ENCODE results near the gene JARID2. TPM values are rescaled to one million over a fixed set of nuclear protein-coding genes. Genes with fewer than 3 reads are reported as not detected.

JARID2 gene
- total and polyA plus RNA-seq, 2 of the 13 experiments (the other 11 are each of a cell fraction or from before 2014, with no cell fraction given) = 7.5 to 10.3 TPM

DNA sequence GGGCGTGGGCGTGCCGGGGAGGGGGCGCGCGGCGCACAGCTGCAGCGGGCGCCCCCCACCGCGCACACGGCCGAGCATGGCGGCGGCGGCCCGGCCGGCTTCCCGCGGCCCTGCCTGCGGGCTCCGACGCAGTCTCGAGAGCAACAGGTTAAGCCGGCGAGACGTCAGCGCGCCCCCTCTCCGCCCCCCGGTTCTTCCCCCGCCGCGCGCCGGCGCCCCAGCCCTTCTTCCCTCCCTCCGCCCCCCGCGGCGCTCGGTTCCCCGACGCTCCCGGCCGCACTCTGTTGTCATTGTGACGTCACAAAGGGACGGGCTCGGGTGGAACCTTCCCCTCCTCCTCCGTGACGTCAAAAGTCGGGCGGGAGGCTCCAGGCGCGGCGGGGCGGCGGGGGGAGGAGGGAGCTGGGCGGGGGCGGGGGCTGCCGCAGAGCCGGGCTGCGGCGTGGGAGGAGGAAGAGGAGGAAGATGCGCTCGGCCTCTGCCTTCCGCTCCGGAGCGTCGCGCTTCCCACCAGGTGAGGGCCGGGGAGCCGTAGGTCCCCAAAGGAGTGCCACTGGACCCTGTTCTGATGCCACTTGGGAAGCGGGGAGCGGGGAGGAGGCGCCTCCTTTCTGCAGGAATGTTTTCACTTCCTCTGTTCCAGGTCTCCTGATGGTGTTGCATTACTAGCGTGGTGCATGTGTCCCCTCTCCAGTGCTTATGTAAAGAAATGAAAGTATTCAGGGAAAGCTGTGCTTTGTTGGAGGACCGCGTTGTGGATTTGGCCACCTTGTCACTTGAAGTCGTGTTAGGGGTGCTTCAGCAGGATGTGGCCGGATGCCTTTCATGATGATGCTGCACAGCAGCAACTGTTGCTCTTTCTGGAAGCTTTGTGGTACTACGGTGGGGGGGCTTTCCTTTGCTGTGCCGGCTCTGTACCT lies 2.8 kb downstream of the JARID2 start (continued):
- TF ChIP-seq, protein P1, sequence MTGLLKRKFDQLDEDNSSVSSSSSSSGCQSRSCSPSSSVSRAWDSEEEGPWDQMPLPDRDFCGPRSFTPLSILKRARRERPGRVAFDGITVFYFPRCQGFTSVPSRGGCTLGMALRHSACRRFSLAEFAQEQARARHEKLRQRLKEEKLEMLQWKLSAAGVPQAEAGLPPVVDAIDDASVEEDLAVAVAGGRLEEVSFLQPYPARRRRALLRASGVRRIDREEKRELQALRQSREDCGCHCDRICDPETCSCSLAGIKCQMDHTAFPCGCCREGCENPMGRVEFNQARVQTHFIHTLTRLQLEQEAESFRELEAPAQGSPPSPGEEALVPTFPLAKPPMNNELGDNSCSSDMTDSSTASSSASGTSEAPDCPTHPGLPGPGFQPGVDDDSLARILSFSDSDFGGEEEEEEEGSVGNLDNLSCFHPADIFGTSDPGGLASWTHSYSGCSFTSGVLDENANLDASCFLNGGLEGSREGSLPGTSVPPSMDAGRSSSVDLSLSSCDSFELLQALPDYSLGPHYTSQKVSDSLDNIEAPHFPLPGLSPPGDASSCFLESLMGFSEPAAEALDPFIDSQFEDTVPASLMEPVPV (CRISPR knock-in tag; IDR thresholded peaks at IDR 0.05) = no peak; the same call in 1 of the 2 replicates
- TF ChIP-seq, protein P2, sequence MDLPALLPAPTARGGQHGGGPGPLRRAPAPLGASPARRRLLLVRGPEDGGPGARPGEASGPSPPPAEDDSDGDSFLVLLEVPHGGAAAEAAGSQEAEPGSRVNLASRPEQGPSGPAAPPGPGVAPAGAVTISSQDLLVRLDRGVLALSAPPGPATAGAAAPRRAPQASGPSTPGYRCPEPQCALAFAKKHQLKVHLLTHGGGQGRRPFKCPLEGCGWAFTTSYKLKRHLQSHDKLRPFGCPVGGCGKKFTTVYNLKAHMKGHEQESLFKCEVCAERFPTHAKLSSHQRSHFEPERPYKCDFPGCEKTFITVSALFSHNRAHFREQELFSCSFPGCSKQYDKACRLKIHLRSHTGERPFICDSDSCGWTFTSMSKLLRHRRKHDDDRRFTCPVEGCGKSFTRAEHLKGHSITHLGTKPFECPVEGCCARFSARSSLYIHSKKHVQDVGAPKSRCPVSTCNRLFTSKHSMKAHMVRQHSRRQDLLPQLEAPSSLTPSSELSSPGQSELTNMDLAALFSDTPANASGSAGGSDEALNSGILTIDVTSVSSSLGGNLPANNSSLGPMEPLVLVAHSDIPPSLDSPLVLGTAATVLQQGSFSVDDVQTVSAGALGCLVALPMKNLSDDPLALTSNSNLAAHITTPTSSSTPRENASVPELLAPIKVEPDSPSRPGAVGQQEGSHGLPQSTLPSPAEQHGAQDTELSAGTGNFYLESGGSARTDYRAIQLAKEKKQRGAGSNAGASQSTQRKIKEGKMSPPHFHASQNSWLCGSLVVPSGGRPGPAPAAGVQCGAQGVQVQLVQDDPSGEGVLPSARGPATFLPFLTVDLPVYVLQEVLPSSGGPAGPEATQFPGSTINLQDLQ (CRISPR knock-in tag; IDR thresholded peaks at IDR 0.05) = no peak
- TF ChIP-seq, protein P3, sequence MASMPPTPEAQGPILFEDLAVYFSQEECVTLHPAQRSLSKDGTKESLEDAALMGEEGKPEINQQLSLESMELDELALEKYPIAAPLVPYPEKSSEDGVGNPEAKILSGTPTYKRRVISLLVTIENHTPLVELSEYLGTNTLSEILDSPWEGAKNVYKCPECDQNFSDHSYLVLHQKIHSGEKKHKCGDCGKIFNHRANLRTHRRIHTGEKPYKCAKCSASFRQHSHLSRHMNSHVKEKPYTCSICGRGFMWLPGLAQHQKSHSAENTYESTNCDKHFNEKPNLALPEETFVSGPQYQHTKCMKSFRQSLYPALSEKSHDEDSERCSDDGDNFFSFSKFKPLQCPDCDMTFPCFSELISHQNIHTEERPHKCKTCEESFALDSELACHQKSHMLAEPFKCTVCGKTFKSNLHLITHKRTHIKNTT (CRISPR knock-in tag; IDR thresholded peaks at IDR 0.05) = no peak
- TF ChIP-seq STAG1 (CRISPR knock-in tag; IDR thresholded peaks at IDR 0.05) (peak; percentile 29), MAFK (conservative IDR thresholded peaks at IDR 0.05 in 1 of 2, IDR thresholded peaks at IDR 0.05 in 1 of 2; ENCODE audit: low read length in 2 of 2) (no peak), HNF4A (CRISPR knock-in tag; IDR thresholded peaks at IDR 0.05) (no peak), ZNF598 (CRISPR knock-in tag; IDR thresholded peaks at IDR 0.05; ENCODE audit: borderline replicate concordance) (peak; percentile 52; the same call in 1 of the 2 replicates), HES4 (CRISPR knock-in tag; IDR thresholded peaks at IDR 0.05; ENCODE audit: borderline replicate concordance) (no peak), SRF (IDR thresholded peaks at IDR 0.05; ENCODE audit: low read depth, low read length) (no peak), PCBP2 (optimal IDR thresholded peaks at IDR 0.05; ENCODE audit: low read depth, low read length, poor library complexity, severe bottlenecking) (no peak)
- TF ChIP-seq, protein P4, sequence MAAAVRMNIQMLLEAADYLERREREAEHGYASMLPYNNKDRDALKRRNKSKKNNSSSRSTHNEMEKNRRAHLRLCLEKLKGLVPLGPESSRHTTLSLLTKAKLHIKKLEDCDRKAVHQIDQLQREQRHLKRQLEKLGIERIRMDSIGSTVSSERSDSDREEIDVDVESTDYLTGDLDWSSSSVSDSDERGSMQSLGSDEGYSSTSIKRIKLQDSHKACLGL (CRISPR knock-in tag; IDR thresholded peaks at IDR 0.05) = no peak
- TF ChIP-seq, protein P5, sequence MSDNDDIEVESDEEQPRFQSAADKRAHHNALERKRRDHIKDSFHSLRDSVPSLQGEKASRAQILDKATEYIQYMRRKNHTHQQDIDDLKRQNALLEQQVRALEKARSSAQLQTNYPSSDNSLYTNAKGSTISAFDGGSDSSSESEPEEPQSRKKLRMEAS (IDR thresholded peaks at IDR 0.05) = peak; percentile 6; the same call in 1 of the 2 replicates
- TF ChIP-seq, protein P6, sequence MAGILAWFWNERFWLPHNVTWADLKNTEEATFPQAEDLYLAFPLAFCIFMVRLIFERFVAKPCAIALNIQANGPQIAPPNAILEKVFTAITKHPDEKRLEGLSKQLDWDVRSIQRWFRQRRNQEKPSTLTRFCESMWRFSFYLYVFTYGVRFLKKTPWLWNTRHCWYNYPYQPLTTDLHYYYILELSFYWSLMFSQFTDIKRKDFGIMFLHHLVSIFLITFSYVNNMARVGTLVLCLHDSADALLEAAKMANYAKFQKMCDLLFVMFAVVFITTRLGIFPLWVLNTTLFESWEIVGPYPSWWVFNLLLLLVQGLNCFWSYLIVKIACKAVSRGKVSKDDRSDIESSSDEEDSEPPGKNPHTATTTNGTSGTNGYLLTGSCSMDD (CRISPR knock-in tag; IDR thresholded peaks at IDR 0.05) = no peak
- TF ChIP-seq, protein P7, sequence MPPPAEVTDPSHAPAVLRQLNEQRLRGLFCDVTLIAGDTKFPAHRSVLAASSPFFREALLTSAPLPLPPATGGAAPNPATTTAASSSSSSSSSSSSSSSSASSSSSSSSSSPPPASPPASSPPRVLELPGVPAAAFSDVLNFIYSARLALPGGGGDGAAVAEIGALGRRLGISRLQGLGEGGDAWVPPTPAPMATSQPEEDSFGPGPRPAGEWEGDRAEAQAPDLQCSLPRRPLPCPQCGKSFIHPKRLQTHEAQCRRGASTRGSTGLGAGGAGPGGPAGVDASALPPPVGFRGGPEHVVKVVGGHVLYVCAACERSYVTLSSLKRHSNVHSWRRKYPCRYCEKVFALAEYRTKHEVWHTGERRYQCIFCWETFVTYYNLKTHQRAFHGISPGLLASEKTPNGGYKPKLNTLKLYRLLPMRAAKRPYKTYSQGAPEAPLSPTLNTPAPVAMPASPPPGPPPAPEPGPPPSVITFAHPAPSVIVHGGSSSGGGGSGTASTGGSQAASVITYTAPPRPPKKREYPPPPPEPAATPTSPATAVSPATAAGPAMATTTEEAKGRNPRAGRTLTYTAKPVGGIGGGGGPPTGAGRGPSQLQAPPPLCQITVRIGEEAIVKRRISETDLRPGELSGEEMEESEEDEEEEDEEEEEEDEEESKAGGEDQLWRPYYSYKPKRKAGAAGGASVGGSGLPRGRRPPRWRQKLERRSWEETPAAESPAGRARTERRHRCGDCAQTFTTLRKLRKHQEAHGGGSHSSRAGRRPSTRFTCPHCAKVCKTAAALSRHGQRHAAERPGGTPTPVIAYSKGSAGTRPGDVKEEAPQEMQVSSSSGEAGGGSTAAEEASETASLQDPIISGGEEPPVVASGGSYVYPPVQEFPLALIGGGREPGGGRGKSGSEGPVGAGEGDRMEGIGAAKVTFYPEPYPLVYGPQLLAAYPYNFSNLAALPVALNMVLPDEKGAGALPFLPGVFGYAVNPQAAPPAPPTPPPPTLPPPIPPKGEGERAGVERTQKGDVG (CRISPR knock-in tag; IDR thresholded peaks at IDR 0.05; ENCODE audit: borderline replicate concordance) = no peak
- TF ChIP-seq, protein P8, sequence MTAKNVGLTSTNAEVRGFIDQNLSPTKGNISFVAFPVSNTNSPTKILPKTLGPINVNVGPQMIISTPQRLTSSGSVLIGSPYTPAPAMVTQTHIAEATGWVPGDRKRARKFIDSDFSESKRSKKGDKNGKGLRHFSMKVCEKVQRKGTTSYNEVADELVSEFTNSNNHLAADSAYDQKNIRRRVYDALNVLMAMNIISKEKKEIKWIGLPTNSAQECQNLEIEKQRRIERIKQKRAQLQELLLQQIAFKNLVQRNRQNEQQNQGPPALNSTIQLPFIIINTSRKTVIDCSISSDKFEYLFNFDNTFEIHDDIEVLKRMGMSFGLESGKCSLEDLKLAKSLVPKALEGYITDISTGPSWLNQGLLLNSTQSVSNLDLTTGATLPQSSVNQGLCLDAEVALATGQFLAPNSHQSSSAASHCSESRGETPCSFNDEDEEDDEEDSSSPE (CRISPR knock-in tag; IDR thresholded peaks at IDR 0.05) = no peak

Measured in HepG2 (cell line).